HG03175 (cell line): ENCODE results near the gene HS3ST6.
"Not testable (repeated sequence)": the region's sequence is repeated elsewhere in the genome, so short reads cannot be mapped to it uniquely, and the experiment has no call there.

Source experiments
- ATAC-seq: cut with Tn5 transposase; IDR thresholded peaks from one replicate; pipeline ENCODE4 v1.9.1; 2021; ENCODE audit warnings: mild to moderate bottlenecking, moderate library complexity; ENCODE audit not compliant: unreplicated experiment

Gene HS3ST6

DNA sequence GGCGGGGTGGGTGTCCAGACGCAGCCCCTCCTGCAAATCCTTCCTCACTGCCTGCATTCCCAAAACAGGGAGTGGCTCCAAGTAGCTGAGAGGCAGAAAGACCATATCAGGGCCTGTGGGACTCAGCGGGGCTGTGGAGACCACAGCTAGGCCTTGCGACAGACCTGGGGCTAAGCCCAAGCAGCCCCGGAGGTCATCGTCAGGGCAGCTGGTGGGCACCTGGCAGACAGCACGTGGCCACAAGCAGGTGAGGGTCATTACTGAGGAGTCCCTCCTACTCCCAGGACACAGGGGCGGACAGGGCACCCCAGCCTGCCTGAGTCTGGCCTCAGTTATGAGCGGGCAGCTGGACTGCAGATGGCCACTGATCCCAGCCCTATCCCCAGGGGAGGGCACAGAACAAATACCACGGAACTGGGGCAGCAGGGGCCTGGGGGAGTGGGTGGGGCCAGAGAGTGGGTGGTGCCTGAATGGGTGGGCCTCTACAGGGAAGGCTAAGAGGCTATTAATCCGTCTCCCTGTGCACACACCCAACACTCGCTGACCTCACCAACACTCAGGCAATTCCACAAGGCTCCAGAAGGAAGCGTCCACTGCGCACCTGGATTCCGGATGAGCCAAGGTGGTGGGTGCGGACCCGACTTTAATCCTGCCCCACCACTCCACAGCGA, 8.5 kb downstream of the HS3ST6 start:
- ATAC-seq: no peak

DNA sequence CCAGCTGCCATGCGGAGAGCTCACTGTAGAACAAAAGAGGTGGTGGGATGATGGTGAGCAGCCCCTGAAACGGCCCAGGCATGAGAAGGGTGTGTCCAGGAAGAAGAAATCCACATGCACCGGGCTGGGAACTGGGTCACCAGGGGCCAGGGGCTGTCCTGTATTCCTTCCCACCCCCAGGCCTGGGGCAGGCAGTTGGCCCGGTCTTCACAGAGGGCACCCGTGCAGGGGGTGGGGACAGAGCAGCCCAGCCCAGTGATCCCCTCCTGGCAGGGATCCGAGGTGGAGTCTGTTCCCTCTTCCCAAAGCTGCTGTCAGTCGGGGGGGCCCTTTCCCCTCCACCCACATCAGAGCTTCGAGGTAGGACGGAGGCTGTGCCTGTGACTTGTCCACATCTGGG, 9.2 kb downstream of the HS3ST6 start:
- no peak for ATAC-seq

DNA sequence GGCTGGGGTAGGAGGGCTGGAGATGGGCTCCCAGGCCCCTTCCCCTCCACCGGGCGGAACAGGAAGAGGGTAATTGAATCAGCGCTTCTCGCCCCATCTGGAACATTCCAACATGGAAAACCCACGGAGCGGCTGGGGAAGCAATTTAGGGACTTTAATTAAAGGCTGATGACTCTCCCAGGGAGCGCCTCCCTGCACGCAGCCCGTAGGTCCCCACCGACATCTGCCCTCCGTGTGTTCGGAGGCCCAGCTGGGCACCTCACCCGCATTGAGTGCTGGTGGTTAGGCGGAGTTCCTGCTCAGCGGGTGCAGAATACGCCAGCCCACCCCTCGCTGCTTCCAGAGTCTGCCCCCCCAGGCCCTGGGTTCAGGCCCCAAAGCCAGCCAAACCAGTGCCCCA, 10.0 kb downstream of the HS3ST6 start:
- ATAC-seq: no peak

DNA sequence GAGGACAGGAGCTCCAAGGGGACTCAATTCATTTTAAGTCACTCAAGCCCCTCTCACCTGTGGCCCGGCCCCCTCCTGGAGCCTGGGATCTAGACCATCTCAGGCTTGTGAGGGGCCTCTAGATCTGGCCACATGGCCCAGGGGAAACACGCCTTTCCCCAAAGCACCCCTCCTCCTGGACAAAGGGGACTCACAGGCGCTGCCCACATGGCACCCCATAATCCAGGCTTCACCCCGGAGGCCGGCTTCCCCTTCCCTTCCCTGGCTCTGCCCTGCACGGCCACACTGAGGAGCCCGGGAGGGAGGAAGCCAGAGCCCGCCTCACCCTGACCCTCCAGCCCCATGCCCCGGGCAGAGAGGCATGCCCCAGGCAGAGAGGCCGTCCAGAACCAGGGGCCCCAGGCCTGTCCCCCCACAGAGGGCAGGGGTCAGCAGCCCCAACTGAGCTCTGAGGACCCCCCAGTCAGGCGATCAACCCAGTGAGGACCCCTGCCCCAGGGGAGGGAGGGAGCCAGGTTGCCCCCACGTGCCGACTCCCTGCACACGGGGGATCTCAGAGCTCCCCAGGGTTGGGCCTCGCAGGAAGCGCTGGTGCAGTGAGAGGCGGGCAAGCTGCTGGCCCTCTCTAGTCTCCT, 10.9 kb downstream of the HS3ST6 start:
- ATAC-seq: no peak

DNA sequence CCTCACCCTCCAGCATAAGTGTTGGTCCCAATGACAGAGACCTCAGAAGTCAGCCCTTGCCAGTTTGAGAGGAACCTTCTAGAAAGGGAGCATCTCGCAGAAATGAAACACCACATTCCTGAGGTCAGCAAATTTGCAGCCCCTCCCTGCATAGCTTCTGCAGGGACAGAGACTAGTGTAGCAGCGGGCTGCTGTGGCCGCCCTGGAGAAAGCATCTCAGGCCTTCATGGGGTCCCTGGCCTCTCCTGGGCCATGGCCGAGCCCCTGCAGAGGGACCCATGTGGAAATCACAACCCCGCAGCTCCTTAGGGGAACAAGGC, 11.4 kb downstream of the HS3ST6 start:
- ATAC-seq: no peak

DNA sequence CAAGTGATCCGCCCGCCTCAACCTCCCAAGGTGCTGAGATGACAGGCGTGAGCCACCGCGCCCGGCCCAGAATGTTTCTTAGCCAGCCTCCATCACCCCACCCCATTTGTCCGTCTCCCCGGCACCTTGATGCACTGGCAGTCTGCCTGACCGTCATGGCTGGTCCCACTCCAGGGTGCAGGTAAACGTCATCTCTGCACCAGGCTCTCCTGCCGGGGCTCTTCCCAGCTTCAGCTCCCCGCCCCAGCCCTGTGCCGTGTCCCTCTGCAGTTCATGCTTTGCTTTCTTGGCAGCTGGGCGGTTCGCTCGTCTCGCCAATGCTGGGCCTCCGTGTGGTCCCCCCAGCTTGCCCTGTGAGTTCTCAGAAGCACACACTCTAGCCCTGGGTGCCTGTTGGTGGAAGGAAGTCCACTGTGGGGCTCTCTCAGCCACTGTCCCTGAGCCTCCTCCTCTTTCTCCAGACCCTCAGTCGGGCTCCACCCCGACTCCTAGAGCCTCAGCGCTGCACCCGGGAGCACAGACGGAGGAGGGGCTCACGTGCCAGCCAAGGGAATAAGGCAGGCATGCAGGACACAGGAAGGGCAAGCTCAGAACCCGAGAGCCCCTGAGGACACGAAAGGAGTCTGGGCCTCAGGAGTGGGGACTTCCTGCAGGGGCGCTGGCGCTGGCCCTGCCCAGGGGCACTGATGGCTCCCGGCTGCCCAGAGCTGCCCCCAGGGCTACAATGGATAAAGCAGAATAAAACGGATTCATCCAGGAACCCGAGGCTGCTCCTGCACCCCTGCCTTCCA, 12.0 kb downstream of the HS3ST6 start:
- ATAC-seq: no peak

DNA sequence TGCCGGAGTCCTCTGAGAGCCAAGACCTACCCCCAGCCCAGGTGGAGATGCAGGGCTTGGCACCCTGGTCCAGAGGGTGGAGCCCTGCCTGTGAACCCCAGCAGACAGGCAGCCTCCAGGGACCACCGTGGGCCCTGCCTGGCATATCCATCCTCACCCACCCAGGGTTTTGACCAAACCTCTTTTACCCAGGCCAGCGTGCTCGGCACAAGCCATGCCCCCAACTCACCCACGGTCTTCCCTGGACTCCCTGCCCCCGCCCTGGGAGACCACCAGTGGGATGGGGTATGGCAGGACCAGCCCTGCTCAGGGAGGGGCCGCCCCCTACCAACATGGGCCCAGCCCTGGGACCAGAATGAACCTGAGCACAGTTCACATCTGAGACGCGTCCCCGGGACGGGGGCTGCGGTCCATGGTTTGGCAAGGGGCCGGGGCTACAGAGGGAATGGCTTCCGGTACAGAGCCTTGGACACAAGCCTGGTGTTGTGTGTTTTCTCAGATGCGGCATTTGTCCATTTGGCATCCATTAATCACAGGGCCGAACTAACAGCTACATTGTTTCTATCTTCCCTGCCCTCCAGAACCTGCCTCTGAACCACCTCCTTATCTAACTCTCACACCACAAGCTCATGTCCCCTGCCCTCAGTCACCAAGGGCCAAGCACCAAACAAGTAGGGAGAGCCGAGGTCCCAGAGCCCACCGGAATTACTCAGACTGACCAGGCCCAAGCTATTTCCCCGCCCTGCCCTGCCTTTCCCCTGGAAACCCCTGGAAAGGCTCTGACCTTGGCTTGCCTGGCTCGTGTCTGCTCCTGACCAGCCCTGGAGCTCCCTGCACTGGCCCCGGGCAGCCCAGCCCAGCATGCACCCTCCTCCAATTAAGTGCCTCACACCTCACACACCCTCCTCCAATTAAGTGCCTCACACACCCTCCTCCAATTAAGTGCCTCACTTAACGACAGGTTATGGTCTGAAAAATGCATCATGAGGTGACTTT, 14.1 kb downstream of the HS3ST6 start:
- ATAC-seq: no peak

DNA sequence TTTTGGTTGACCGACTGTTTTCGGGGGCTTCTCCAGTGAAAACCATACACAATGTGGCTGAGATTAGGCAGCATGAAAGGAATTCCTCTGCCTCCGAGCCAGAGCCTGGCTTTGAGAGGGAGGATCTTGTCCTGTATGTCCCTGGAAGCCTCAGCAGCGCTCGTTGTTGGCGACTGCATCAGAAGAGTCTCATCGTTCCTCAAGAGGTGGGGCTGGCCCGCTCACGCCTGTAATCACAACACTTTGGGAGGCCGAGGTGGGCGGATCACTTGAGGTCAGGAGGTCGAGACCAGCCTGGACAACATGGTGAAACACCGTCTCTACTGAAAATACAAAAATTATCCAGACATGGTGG, 15.0 kb downstream of the HS3ST6 start:
- ATAC-seq: no peak

DNA sequence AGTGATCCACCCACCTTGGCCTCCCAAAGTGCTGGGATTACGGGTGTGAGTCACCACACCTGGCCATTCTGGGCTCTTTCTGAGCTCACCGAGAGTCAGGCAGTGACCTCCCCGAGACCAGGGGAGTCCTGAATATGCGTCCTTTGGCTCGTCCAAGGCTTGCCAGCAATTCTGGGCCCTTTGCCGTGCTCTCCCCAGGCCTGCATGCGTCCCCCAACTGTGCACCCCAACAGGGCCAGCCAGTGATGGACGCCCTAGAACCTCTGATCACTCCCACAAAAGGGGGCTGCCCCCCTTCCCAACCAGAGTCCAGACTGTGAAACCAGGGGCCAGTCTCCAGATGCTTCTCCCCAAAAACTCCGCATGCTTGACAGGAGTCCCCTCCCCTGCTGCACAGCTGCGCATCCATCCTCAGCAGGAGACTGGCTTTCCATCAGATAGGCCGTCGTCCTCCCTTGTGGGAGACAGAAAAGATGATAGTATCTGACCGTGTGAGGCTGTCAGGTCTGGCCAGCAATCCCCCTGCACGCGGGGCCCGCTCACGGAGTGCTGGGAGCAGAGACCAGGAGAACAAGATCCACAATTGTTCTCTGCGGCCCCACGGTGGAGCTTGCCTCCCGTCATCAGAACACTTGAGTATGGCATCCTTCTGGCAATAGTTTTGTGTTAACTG, 15.5 kb downstream of the HS3ST6 start:
- no peak for ATAC-seq

DNA sequence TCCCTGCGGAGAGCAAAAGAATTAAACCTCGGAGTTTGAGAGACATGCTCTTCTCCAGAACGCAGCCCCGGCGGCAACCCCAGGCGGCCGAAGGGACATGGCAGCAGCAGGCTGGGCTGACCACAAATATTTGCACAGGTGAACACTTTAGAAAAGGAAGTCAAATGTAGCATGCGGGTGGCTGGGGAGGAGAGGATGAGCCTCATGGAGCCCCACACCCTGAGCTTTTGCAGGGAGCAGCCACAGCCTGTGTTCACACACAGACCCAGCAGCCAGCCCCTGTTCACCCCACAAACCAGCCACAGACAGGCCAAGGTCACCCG, 17.8 kb downstream of the HS3ST6 start:
- no peak for ATAC-seq

DNA sequence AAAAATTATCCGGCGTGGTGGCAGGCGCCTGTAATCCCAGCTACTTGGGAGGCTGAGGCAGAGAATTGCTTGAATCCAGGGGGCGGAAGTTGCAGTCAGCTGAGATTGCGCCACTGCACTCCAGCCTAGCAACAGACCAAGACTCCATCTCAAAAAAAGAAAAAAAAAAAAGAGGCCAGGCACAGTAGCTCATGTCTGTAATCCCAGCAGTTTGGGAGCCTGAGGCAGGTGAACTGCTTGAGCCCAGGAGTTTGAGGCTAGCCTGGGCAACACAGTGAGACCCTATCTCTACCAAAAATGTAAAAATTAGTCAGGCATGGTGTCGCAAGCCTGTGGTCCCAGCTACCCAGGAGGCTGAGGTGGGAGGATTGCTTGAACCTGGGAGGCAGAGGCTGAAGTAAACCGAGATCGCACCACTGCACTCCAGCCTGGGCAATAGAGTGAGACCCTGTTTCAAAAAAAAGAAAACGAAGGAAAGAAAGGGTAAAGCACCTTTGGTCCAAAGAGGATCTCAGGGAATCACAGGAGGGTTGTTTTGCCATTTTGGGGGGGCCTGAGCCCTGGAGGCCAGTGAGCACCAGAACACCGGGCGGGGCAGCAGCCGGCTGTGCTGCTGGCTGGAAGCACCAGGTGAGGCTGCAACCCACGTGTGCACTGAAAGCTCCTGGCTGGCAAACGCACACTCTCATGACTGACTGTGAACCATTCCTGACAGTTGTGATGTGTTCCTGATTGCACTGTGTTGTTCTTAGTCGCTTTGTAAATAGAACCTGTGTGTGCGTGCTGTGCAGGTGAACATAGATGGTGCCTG, 18.4 kb downstream of the HS3ST6 start:
- no peak for ATAC-seq

DNA sequence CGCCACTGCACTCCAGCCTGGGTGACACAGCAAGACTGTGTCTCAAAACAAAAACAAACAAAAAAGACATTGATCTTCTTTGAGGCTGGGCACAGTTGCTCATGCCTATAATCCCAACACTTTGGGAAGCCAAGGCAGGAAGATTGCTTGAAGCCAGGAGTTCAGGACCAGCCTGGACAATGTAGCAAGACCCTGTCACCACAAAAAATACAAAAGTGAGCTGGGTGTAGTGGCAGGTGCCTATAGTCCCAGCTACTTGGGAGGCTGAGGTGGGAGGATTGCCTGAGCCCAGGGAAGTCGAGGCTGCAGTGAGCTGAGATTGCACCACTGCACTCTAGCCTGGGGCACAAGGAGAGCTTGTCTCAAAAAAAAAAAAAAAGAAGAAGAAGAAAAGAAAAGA, 20.5 kb downstream of the HS3ST6 start:
- not testable (repeated sequence) for ATAC-seq

DNA sequence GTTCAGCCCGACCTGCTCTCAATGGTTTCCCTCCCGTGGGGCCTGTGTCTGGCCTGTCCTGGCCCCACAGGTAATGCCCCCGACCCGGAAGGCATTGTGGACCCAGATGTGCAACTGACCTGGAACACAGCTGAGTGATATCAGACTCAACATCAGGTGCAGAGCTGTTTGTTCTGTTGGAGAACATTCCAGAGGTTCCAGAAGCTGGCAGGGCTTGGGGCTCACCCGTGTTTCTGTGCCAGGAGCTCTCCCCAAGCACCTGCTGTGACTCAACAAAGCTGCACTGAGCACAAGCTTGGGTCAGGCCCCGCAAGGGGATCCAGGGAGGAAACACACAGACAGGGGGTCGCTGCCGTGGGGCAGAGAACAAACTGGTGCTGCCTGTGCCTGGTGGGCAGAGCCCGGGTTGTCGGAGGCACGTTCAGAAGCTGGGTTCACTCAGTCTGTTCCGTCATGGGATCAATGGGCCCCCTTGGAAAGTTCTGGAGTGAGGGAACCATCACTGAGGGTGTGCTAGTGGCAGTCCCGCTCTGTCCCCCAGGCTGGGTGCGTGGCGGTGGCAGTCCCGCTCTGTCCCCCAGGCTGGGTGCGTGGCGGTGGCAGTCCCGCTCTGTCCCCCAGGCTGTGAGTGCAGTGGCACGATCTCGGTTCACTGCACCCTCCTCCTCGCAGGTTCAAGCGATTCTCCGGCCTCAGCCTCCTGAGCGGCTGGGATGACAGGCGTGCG, 22.1 kb downstream of the HS3ST6 start:
- no peak for ATAC-seq

DNA sequence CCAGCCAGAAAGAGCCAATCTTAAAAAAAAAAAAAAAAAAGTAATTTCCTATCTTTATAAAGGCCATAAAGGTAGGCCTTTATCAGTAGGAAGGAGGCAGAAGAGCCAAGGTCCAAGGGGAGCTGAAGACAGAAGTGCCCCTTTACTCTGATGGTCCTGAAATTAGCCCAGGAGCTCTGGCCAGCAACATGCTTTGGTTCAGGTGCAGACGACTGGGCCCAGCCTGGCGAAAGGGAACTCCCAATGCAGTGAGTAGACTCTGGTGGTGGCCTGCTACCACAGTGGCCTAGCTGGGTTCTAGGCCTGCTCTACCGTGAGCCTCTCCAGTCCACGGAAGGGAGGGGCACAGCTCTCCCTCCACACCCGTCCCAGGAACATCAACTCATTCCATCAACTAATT, 23.1 kb downstream of the HS3ST6 start:
- ATAC-seq: no peak

DNA sequence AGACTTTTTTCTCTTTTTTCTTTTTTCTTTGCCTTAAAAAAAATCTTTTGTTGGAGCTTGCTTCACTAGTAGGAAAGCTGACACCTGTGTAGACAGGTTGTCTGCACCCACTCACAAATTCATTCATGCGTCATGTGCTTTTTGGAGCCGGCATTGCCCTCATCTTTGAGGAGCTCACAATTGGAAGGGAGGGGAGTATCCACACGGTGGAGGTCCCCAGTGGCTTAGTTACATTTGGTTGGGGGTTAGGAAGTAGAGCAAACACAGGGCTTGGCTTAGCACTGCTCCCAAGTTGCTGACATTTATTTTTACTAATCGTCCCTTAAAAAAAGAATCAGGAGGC, 27.5 kb downstream of the HS3ST6 start:
- ATAC-seq: no peak

DNA sequence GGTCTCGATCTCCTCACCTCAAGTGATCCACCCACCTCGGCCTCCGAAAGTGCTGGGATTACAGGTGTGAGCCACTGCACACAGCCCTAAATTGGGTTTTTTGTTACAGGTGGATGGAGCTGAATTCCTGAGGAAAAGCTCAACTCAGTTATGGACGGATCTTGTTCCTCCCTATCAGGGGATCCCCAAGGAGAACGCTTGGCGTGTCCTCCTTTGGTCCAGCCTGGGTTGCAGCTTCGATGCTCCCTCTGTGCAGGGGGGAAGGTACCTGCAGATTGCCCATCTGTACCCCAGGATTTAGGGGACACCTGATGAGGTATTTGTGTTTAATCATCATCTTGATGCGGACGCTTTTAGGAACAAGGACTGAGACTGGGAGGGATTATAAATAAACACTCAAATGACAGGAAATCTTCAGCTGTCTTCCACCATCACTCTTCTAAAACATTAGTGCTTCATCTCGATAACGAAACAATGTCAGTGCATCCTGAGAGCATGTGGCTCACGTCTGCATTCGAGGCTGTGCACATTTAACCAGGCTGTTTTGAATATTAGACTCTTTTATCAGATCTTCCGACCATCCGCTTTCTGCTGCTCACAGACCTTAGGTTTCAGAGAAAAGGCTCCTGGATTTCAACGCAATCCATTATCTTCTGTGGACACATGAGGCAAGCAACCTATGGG, 28.0 kb downstream of the HS3ST6 start:
- no peak for ATAC-seq

DNA sequence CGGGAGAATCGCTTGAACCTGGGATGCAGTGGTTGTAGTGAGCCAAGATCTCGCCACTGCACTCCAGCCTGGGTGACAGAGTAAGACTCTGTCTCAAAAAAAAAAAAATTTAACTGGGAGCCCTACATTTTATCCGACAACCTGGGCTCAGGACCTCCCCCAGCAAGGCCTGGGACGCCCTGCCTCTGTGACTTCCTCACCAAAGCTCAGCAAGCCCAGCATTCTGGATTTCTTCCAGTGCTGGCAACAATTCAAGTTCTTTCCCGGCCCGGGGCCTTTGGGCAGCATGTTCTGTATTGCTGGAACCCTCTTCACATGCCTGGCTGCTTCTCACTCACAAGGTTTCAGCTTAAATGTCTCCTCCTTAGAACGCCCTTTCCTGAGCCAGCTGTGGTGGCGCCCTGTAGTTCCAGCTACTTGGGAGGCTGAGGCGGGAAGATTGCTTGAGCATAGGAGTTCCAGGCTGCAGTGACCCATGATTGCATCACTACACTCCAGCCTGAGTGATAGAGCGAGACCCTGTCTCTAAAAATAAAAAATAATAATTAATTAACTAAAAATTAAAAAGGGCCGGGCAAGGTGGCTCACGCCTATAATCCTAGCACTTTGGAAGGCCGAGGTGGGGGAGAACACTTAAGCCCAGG, 30.4 kb downstream of the HS3ST6 start:
- no peak for ATAC-seq

DNA sequence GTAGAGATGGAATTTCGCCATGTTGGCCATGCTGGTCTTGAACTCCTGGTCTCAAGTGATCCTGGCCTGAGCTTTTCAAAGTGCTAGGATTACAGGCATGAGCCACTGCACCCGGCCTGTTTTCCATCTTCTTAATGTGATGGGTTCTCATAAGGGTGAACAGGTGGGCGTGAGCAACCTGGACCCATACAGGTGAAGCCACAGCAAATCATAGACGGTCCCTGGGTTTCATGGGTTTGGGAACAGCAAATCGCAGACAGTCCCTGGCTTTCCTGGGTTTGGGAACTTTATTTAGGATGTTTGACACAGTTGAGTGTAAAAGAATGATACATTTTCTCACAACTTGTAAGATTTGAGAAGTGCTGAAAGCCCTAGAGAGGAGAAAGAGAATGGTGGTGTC, 33.3 kb downstream of the HS3ST6 start:
- no peak for ATAC-seq
